K562 (cell line): ENCODE measurements around the gene SF3B3. TPM values are rescaled to one million over a fixed set of nuclear protein-coding genes. Genes with fewer than 3 reads are reported as not detected.

Experiments used
- ARID1B ChIP-seq: fragments of 450-650 bp; IDR thresholded peaks from 2 replicates; pipeline ENCODE4 v1.6.1; 2016; ENCODE audit warnings: antibody characterized with exemption, mild to moderate bottlenecking, inconsistent platforms
- ARNT ChIP-seq, 2 experiments: fragments of 450-650 bp; IDR thresholded peaks; 2 replicates each; pipeline ENCODE4 v1.6.1; 2016; ENCODE audit warnings: mild to moderate bottlenecking in 1 of 2
- CHD2 ChIP-seq: IDR thresholded peaks from 2 replicates; pipeline ENCODE4 v1.6.1; 2011; ENCODE audit warnings: low read depth, low read length
- CLOCK ChIP-seq: fragments of 250-450 bp; sonication (Bioruptor Pico); IDR thresholded peaks from 2 replicates; pipeline ENCODE4 v1.4.0; 2020; ENCODE audit warnings: mild to moderate bottlenecking, moderate library complexity, borderline replicate concordance
- HEY1 ChIP-seq: fragments of 250-450 bp; sonication (Bioruptor Pico); IDR thresholded peaks from 2 replicates; pipeline ENCODE4 v1.5.0; 2020; ENCODE audit warnings: mild to moderate bottlenecking, moderate library complexity, borderline replicate concordance
- HLTF ChIP-seq: fragments of 450-650 bp; IDR thresholded peaks from 2 replicates; pipeline ENCODE4 v1.6.1; 2016
- NUFIP1 ChIP-seq: fragments of 450-650 bp; IDR thresholded peaks from 2 replicates; pipeline ENCODE4 v1.6.1; 2018; ENCODE audit not compliant: partially characterized antibody
- PML ChIP-seq: IDR thresholded peaks from 2 replicates; pipeline ENCODE4 v1.6.1; 2012; ENCODE audit warnings: low read length, inconsistent platforms
- RHOXF2B ChIP-seq: fragments of 250-450 bp; sonication (Bioruptor Pico); conservative IDR thresholded peaks from 2 replicates; pipeline ENCODE4 v1.5.1; 2021
- SP1 ChIP-seq: sonication (generic); formaldehyde crosslinking; IDR thresholded peaks from 2 replicates; pipeline ENCODE4 v1.8.1; 2022; ENCODE audit warnings: mild to moderate bottlenecking, missing genetic modification reagents
- SRSF7 ChIP-seq: fragments of 200-400 bp; formaldehyde crosslinking; optimal IDR thresholded peaks from 2 replicates; pipeline ENCODE3; 2017; ENCODE audit warnings: mild to moderate bottlenecking, low read depth, low read length
- ZHX1 ChIP-seq: fragments of 150-350 bp; conservative IDR thresholded peaks from 2 replicates; pipeline ENCODE4 v1.6.1; 2014; ENCODE audit warnings: low read length
- ZNF41 ChIP-seq: fragments of 250-450 bp; sonication (Bioruptor Pico); conservative IDR thresholded peaks from 2 replicates; pipeline ENCODE4 v1.4.0; 2020; ENCODE audit warnings: mild to moderate bottlenecking
- ZNF79 ChIP-seq: fragments of 250-450 bp; sonication (Bioruptor Pico); IDR thresholded peaks from 2 replicates; pipeline ENCODE4 v1.4.0; 2020; ENCODE audit warnings: low read depth, mild to moderate bottlenecking, moderate library complexity
- polyA plus RNA-seq, 8 experiments: library from polyadenylated mRNA; depleted of rRNA in 4 of 8; stranded (reverse) in 5 of 8; unstranded in 3 of 8; fragments of >200 nt; fragmentation: Nextera tagmentation in 2 of 8; fragmentation: Illumina TruSeq in 1 of 8; extraction: Ambion mirVana in 2 of 8; extraction: Trizol in 1 of 8; gene quantifications; 2 replicates each; pipeline versions ENCODE4 v1.2.1 to v1.2.3, GENCODE V29; 2011 to 2014; ENCODE audit warnings: inconsistent platforms in 1 of 8, missing spikeins in 1 of 8
- total RNA-seq, 7 experiments: library from RNA; depleted of rRNA in 6 of 7; stranded (reverse); fragments of >200 nt in 6 of 7; fragmentation: Illumina TruSeq in 2 of 7; extraction: Trizol in 2 of 7; gene quantifications; 2 replicates each; pipeline versions ENCODE4 v1.2.1 to v1.2.3, GENCODE V29; 2011 to 2021; ENCODE audit warnings: low replicate concordance in 1 of 7

The SF3B3 gene
- total and polyA plus RNA-seq, 9 of the 15 experiments (the other 6 are each of a cell fraction or from before 2014, with no cell fraction given), result 98.9 to 546 (median 221) TPM

DNA sequence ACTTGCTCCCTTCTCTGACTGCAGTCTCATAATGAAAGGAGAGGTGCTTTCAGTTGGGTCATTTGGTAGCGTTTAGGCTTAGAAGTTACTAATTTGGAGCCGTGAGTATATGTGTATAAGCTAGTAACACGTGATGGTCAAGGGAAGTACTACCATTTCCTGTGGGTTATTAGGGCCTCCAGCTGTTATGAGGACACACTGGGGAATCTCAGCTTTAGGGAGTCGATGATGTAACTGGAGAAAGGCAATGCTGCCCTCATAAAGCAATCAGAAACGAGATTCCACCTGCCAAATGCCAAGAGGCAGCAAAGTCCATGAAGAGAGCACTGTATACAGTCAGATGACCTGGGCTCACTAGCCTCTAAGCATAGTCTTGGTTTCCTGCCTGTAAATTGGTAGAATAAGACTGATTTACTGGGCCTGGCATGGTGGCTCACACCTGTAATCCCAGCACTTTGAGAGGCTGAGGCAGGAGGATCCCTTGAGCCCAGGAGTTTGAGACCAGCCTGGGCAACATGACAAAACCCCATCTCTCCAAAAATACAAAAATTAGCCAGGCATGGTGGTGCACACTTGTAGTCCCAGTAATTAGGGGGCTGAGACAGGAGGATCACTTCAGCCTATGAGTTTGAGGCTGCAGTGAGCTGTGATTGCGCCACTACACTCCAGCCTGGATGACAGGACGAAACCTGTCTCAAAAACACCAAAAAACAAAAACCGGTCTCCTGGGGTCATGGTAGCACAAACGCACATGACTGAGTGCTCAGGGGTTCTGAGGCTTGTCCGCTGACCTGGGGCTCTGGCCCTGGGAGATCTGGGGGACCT, 53.0 kb downstream of the SF3B3 start (continued):
- TF ChIP-seq CHD2 (0 out of 2 replicates have a peak, but pooled peaks have one; percentile 16), ZHX1 (no peak), RHOXF2B (no peak), ARNT (IDR thresholded peaks at IDR 0.05) (no peak), SP1 (0 out of 2 replicates have a peak, but pooled peaks have one; percentile 2), HLTF (no peak), PML (peak; percentile 34; the same call in 1 of the 2 replicates), ZNF41 (CRISPR knock-in tag) (no peak), SRSF7 (no peak), ARID1B (no peak), CLOCK (no peak), NUFIP1 (no peak), HEY1 (CRISPR knock-in tag) (no peak), ZNF79 (CRISPR knock-in tag) (no peak)
